Measurements from ENCODE around the gene CDH23.

The CDH23 gene

DNA sequence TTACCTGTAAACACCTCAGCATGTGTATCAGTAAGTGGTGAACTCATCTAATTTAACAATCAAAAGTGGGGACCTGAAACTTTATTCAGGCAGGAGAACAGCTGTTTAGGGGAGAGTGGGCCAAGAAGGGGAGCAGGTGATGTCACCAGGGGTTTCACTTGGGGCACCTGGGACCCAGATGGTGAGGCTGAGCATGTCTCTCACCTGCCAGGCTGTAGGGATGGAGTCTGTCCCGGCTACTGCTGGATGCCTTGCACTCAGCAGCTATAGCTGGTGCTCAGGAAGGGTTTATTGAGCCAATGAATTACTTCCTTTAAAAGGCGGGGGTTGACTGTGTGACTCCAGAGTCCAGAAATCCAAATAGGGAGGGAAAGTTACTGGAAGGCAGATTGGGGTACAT, 23.0 kb downstream of the CDH23 start:
- TF ChIP-seq, protein P1, sequence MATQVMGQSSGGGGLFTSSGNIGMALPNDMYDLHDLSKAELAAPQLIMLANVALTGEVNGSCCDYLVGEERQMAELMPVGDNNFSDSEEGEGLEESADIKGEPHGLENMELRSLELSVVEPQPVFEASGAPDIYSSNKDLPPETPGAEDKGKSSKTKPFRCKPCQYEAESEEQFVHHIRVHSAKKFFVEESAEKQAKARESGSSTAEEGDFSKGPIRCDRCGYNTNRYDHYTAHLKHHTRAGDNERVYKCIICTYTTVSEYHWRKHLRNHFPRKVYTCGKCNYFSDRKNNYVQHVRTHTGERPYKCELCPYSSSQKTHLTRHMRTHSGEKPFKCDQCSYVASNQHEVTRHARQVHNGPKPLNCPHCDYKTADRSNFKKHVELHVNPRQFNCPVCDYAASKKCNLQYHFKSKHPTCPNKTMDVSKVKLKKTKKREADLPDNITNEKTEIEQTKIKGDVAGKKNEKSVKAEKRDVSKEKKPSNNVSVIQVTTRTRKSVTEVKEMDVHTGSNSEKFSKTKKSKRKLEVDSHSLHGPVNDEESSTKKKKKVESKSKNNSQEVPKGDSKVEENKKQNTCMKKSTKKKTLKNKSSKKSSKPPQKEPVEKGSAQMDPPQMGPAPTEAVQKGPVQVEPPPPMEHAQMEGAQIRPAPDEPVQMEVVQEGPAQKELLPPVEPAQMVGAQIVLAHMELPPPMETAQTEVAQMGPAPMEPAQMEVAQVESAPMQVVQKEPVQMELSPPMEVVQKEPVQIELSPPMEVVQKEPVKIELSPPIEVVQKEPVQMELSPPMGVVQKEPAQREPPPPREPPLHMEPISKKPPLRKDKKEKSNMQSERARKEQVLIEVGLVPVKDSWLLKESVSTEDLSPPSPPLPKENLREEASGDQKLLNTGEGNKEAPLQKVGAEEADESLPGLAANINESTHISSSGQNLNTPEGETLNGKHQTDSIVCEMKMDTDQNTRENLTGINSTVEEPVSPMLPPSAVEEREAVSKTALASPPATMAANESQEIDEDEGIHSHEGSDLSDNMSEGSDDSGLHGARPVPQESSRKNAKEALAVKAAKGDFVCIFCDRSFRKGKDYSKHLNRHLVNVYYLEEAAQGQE (IDR thresholded peaks at IDR 0.05; ENCODE audit: insufficient read depth in 1 of 2, low read depth in 2 of 2, low read length in 2 of 2), result no peak
- TF ChIP-seq POLR2AphosphoS5 (IDR thresholded peaks at IDR 0.05; ENCODE audit: low read depth, low read length) (no peak), FOXP2 (optimal IDR thresholded peaks at IDR 0.05; ENCODE audit: borderline replicate concordance, extremely low read depth, extremely low read length, insufficient read depth) (no peak), SIN3A (IDR thresholded peaks at IDR 0.05; ENCODE audit: borderline replicate concordance, insufficient read depth, low read length) (no peak), TAF1 (IDR thresholded peaks at IDR 0.05; ENCODE audit: borderline replicate concordance, insufficient read depth, low read length) (no peak)

DNA sequence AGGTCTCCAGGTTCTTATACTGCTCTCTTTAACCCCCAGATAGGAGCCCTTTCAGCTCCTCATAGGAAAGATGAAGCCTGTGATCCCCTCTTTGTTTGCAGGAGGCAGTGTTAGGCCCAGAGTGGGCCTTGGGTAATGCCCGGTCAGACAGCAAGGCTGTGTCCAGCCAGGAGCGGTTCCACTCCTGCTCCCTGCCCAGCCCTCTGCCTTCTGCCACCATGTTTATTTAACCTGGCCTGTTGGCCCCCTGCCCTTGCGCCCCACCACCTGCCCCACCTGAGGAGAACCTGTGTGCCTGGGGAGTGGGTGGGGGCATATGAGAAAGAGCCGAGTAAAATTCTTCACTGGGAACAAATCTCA, 24.3 kb downstream of the CDH23 start:
- TF ChIP-seq, protein P1 (IDR thresholded peaks at IDR 0.05; ENCODE audit: insufficient read depth in 1 of 2, low read depth in 2 of 2, low read length in 2 of 2), result no peak
- TF ChIP-seq POLR2AphosphoS5 (IDR thresholded peaks at IDR 0.05; ENCODE audit: low read depth, low read length), result no peak

DNA sequence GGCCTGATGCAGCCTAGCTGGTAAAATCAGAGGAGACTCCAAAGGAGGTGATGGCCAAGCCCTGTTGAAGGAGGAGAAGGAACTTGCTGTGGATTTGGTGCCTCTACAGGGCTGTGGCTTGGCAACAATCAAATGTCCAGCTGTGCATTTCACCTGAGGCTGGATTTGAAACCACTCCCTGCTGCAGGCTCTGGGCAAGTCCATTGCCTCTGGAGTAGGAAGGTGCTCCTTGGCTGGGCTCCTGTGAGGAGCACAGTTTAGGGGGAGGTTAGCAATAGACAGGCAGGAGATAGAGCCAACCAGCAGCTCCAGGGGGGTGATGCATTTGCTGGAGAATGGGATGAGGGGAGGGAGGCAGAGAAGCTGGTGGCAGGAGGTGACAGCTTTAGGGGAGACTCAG, 26.5 kb downstream of the CDH23 start:
- TF ChIP-seq TAF1 (IDR thresholded peaks at IDR 0.05; ENCODE audit: borderline replicate concordance, insufficient read depth, low read length) (no peak), SIN3A (IDR thresholded peaks at IDR 0.05; ENCODE audit: borderline replicate concordance, insufficient read depth, low read length) (no peak), POLR2AphosphoS5 (IDR thresholded peaks at IDR 0.05; ENCODE audit: low read depth, low read length) (no peak), FOXP2 (optimal IDR thresholded peaks at IDR 0.05; ENCODE audit: borderline replicate concordance, extremely low read depth, extremely low read length, insufficient read depth) (no peak)
- TF ChIP-seq, protein P1 (IDR thresholded peaks at IDR 0.05; ENCODE audit: insufficient read depth in 1 of 2, low read depth in 2 of 2, low read length in 2 of 2), result no peak

DNA sequence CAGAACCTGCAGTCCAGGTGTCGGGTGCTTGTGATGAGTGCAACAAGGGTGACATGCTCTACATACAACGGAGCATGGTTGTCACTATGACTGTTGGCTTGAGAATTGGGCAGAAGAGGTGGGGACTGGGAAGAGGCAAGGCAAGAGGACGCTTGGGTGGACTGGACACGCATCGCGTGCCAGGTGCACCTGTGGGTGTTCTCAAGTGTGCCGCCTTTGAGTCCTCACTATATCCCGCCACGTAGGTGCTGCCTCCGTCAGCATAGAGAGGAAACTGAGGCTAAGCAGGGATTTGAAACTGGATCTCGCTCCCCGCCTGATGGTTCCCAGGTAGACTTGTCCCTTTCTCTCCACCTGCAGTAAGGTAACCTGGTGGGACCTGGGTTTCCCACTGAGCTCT, 27.2 kb downstream of the CDH23 start:
- TF ChIP-seq SIN3A (IDR thresholded peaks at IDR 0.05; ENCODE audit: borderline replicate concordance, insufficient read depth, low read length), result no peak
- no peak for TF ChIP-seq TAF1 (IDR thresholded peaks at IDR 0.05; ENCODE audit: borderline replicate concordance, insufficient read depth, low read length)
- TF ChIP-seq, protein P1 (IDR thresholded peaks at IDR 0.05; ENCODE audit: insufficient read depth in 1 of 2, low read depth in 2 of 2, low read length in 2 of 2), result no peak
- no peak for TF ChIP-seq FOXP2 (optimal IDR thresholded peaks at IDR 0.05; ENCODE audit: borderline replicate concordance, extremely low read depth, extremely low read length, insufficient read depth)
- no peak for TF ChIP-seq POLR2AphosphoS5 (IDR thresholded peaks at IDR 0.05; ENCODE audit: low read depth, low read length)

DNA sequence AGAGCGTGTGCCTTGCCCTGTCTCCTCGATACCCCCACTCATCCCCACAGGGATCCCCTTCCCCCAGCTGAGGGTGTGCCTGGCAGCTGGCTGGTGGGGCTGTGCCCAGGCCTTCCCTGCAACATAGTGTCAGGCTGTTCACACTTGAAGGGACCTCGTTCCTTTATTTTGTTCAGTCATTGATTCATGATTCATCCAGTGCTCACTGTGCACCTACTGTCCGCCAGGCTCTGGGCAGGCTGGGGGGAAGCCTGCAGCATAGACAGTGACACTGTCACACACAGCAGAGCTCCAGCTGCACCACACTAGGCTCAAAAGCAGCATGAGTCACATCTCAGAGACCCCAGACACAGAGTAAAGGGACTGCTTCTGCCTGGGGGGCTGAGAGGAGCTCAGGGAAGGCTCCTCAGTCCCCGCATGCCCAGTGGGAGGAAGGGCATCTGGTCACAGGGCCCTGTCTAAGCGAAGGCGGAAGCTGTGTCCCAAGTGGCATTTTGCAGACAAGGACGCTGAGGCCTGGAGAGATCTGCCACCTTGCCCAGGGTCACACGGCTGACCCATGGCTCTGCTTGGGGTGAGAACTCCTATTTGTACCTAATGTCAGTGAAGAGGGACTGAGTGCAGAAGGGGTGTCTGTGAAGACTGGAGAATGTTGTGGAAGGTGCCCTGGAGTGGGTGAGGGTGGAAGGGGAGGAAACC, 27.9 kb downstream of the CDH23 start:
- TF ChIP-seq FOXP2 (optimal IDR thresholded peaks at IDR 0.05; ENCODE audit: borderline replicate concordance, extremely low read depth, extremely low read length, insufficient read depth) (no peak), SIN3A (IDR thresholded peaks at IDR 0.05; ENCODE audit: borderline replicate concordance, insufficient read depth, low read length) (no peak), TAF1 (IDR thresholded peaks at IDR 0.05; ENCODE audit: borderline replicate concordance, insufficient read depth, low read length) (no peak), POLR2AphosphoS5 (IDR thresholded peaks at IDR 0.05; ENCODE audit: low read depth, low read length) (no peak)
- TF ChIP-seq, protein P1 (IDR thresholded peaks at IDR 0.05; ENCODE audit: insufficient read depth in 1 of 2, low read depth in 2 of 2, low read length in 2 of 2), result no peak
